GM12892 (cell line): ENCODE data around the gene CLASRP.
"Not testable (repeated sequence)": the region's sequence is repeated elsewhere in the genome, so short reads cannot be mapped to it uniquely, and the experiment has no call there.

ENCODE experiments used
- DNase-seq: peaks from one replicate; pipeline ENCODE4 v3.0.0; 2011; ENCODE audit not compliant: insufficient read length
- FAIRE-seq: peaks from 2 replicates; lab custom pipeline; 2011; peaks lifted over from hg19 to GRCh38; lab: Jason Lieb, UNC
- POLR2A ChIP-seq: IDR thresholded peaks from 2 replicates; pipeline ENCODE4 v1.6.1; 2011; ENCODE audit warnings: low read depth, low read length, control low read depth
- POLR2AphosphoS5 ChIP-seq: IDR thresholded peaks from 2 replicates; pipeline ENCODE4 v1.6.1; 2011; ENCODE audit warnings: low read depth, low read length, control low read depth
- TAF1 ChIP-seq: IDR thresholded peaks from 2 replicates; pipeline ENCODE4 v1.6.1; 2011; ENCODE audit warnings: low read depth, mild to moderate bottlenecking, control low read depth, low read length, borderline replicate concordance

Gene CLASRP

GRCh38 chr19:45117671-45118070 lies 78.8 kb downstream of the CLASRP start:
- FAIRE-seq = peak; percentile 24
- TF ChIP-seq POLR2A = no peak
- no peak for TF ChIP-seq POLR2AphosphoS5
- no peak for TF ChIP-seq TAF1
- DNase-seq = no peak

- TF ChIP-seq TAF1 = no peak
- no peak for TF ChIP-seq POLR2AphosphoS5
- TF ChIP-seq POLR2A = no peak
- DNase-seq = no peak
- FAIRE-seq = peak; percentile 44
Measured at GRCh38 chr19:45118106-45118505, 79.3 kb downstream of the CLASRP start.

GRCh38 chr19:45118591-45119355 lies 79.9 kb downstream of the CLASRP start:
- not testable (repeated sequence) for DNase-seq
- FAIRE-seq = peak; percentile 84

GRCh38 chr19:45119582-45119981 lies 80.7 kb downstream of the CLASRP start:
- TF ChIP-seq TAF1 = no peak
- TF ChIP-seq POLR2A = no peak
- no peak for TF ChIP-seq POLR2AphosphoS5
- FAIRE-seq = no peak
- DNase-seq = no peak
